Neutrophil (primary cell): ENCODE results near the gene PFKFB3.

Experiments used
- H3K27ac ChIP-seq: fragments of 200-600 bp; sonication (generic); 2 replicates; pipeline ENCODE4 v1.5.1; 2016; ENCODE audit warnings: mild to moderate bottlenecking, moderate library complexity
- H3K27me3 ChIP-seq: fragments of 200-600 bp; sonication (generic); 2 replicates; pipeline ENCODE4 v1.6.0; 2016; ENCODE audit warnings: mild to moderate bottlenecking
- H3K36me3 ChIP-seq: fragments of 200-600 bp; sonication (generic); 2 replicates; pipeline ENCODE4 v1.5.1; 2017
- H3K4me1 ChIP-seq, 2 experiments: fragments of 200-600 bp in 1 of 2; sonication (generic) in 1 of 2; 1 replicate in 1 of 2; 2 replicates in 1 of 2; pipeline versions ENCODE4 v1.5.1 to v1.6.1; 2013 to 2016; ENCODE audit warnings: low read depth in 1 of 2, low read length in 1 of 2, mild to moderate bottlenecking in 1 of 2, moderate library complexity in 1 of 2; ENCODE audit not compliant: control insufficient read depth in 1 of 2, insufficient read depth in 1 of 2
- H3K4me3 ChIP-seq, 2 experiments: fragments of 200-600 bp in 1 of 2; sonication (generic) in 1 of 2; 1 replicate in 1 of 2; 2 replicates in 1 of 2; pipeline ENCODE4 v1.5.1; 2013 to 2016; ENCODE audit warnings: low read depth in 1 of 2, low read length in 1 of 2, mild to moderate bottlenecking in 1 of 2, moderate library complexity in 1 of 2
- H3K9me3 ChIP-seq: fragments of 200-600 bp; sonication (generic); 2 replicates; pipeline ENCODE4 v1.5.1; 2016
- CTCF ChIP-seq: fragments of 200-600 bp; sonication (generic); IDR thresholded peaks from 2 replicates; pipeline ENCODE4 v1.5.1; 2016; ENCODE audit warnings: antibody characterized with exemption

Gene PFKFB3

GRCh38 chr10:6267941-6268340 lies 65.2 kb downstream of the PFKFB3 start:
- no peaks in the 10 kb centered on the region for H3K9me3 ChIP-seq
- no peaks in the 10 kb centered on the region for H3K27me3 ChIP-seq
- H3K4me3 ChIP-seq: peak overlapping the region in 1 of 2 experiments; percentile 32
- TF ChIP-seq CTCF: no peak
- no peaks in the 10 kb centered on the region for H3K36me3 ChIP-seq
- H3K27ac ChIP-seq: peak overlapping the region; percentile 92
- H3K4me1 ChIP-seq: peaks cover 57 to 65% of the 10 kb centered on the region in 2 experiments

- Histone ChIP-seq H3K9me3 (no peaks in the 10 kb centered on the region), H3K27ac (peak overlapping the region; percentile 92), H3K4me3 (no peak overlapping the region), H3K27me3 (no peaks in the 10 kb centered on the region), H3K36me3 (no peaks in the 10 kb centered on the region), H3K4me1 (peaks cover 65 to 79% of the 10 kb centered on the region in 2 experiments)
- TF ChIP-seq CTCF: no peak
Measured at GRCh38 chr10:6269432-6269831, 66.7 kb downstream of the PFKFB3 start.

GRCh38 chr10:6269953-6270867 lies 67.5 kb downstream of the PFKFB3 start:
- H3K27ac ChIP-seq: peak overlapping the region; percentile 92
- H3K4me1 ChIP-seq: peaks cover 73 to 86% of the 10 kb centered on the region in 2 experiments

GRCh38 chr10:6270951-6271350 lies 68.2 kb downstream of the PFKFB3 start:
- Histone ChIP-seq H3K36me3 (no peaks in the 10 kb centered on the region), H3K4me3 (no peak overlapping the region), H3K4me1 (peaks cover 80 to 93% of the 10 kb centered on the region in 2 experiments), H3K27ac (peak overlapping the region; percentile 92), H3K9me3 (no peaks in the 10 kb centered on the region), H3K27me3 (no peaks in the 10 kb centered on the region)
- TF ChIP-seq CTCF: no peak

More at GRCh38 chr10:6269953-6270867, 67.5 kb downstream of the PFKFB3 start:
- H3K27me3 ChIP-seq: no peaks in the 10 kb centered on the region
- H3K36me3 ChIP-seq: no peaks in the 10 kb centered on the region
- H3K4me3 ChIP-seq: no peak overlapping the region
- no peak for TF ChIP-seq CTCF
- H3K9me3 ChIP-seq: no peaks in the 10 kb centered on the region

- Histone ChIP-seq H3K27ac (peak overlapping the region; percentile 92), H3K4me1 (peaks cover 84 to 93% of the 10 kb centered on the region in 2 experiments), H3K36me3 (no peaks in the 10 kb centered on the region), H3K4me3 (no peak overlapping the region), H3K27me3 (no peaks in the 10 kb centered on the region), H3K9me3 (no peaks in the 10 kb centered on the region)
- no peak for TF ChIP-seq CTCF
Measured at GRCh38 chr10:6271663-6272062, 68.9 kb downstream of the PFKFB3 start.
